Islet precursor cell (in vitro differentiated cells): ENCODE results near the gene ARHGAP12.
"Not testable (repeated sequence)": the region's sequence is repeated elsewhere in the genome, so short reads cannot be mapped to it uniquely, and the experiment has no call there.

Experiments
- DNase-seq: peaks from one replicate; pipeline ENCODE4 v3.0.0-alpha.2; 2018

The ARHGAP12 gene

DNA sequence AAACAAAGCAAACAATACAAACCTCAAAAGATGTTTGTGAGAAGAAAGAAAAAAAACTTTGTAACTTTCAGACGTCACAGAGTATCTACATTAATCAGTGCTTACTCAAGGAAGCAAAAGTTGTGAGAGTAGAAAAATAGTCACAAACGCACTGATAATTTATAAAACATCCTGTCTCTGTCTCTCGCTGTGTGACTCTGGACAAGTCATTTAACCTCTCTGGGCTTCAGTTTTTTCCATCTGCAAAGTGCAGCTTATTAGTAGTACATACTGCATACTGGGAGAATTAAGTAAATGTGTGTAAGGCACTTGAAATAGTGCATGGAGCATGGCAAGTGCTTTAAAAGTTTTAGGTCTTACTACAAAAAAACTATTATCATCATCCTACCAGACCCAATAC lies 3.8 kb downstream of the ARHGAP12 start:
- DNase-seq, result no peak

DNA sequence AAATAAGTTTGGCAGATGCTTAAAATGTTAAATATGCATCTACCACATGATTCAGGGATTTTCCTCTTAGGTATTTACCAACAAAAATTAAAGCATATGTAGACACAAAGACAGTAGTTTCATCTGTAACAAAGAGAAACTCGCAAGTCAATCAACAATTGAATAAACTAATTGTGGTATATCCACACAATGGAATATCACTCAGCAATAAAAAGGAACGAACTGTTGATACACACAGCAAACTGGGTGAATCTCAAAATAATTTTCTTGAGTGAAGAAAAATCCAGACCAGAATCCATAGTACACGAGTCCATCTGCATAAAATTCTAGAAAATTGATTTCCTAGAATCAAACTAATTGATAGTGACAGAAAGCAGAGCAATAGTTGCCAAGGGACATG lies 5.2 kb downstream of the ARHGAP12 start:
- DNase-seq, result no peak

DNA sequence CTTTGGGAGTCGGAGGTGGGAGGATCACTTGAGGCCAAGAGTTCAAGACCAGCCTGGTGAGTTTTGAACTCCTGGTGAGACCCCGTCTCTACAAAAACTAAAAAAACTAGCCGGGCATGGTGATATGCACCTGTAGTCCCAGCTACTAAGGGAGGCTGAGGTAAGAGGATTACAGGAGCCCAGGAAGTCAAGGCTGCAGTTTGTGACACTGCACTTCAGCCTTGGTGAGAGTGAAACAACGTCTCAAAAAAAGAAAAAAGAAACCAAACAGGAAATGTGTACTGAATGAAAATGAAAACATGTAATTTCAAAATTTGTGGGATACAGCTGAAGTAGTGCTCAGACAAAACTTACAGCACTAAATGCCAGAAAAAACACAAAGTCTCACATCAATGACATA lies 7.6 kb downstream of the ARHGAP12 start:
- DNase-seq, result no peak

DNA sequence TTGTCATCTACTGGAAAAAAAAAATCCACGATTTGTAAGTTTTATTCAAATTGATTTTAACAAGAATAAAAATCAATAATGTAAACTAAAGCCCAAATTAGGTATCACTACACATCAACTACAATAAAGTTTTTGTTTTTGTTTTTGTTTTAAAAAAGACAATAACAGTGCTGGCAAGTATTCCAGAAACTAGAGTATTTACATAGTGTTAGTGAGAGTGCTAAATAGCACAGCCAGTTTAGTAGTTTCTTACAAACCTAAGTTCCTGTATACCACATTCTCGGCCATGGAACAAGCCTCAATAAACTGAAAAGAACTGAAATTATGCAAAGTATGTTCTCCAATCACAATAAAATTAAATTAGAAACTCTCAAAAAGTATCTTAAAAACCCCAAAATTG lies 8.1 kb downstream of the ARHGAP12 start:
- DNase-seq, result no peak

DNA sequence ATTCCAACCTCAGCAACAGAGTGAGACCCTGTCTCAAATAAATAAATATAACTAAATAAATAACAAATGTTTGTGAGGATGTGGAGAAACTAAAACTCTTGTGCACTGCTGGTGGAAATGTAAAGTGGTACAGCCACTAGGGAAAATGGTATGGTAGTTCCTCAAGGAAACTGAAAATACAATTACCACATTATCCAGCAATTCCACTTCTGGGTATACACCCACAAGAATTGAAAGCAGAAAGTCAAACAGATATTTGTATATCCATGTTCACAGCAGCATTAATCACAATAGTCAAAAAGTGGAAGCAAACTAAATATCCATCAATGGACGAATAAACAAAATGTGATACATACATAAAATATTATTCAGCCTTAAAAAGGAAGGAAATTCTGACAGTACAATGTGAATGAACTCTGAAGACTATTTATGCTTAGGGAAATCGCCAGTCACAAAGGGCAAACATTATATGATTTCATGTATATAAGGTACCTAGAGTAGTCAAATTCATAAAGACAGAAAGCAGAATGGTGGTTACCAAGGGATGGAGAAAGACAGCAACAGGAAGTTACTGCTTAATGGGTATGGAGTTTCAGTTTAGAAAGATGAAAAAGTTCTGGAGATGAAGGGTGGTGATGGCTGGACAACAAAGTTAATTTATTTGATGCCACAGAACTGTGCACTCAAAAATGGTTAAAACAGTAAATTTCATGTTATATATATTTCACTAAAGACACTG lies 9.8 kb downstream of the ARHGAP12 start:
- DNase-seq, result no peak

DNA sequence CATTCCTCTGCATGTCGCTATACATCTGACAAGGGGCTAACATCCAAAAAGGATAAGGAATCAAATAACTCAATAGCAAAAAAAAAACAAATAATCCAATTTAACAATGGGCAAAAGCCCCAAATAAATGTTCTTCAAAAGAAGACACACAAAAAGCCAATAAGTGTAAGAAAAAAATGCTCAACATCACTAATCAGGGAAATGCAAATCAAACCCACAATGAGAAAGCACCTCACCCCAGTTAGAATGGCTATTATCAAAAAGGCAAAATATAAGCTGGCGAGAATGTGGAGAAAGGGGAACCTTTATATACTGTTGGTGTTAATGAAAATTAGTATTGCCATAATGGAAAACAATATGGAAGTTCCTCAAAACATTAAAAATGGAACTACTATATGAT lies 14.3 kb downstream of the ARHGAP12 start:
- DNase-seq, result no peak

DNA sequence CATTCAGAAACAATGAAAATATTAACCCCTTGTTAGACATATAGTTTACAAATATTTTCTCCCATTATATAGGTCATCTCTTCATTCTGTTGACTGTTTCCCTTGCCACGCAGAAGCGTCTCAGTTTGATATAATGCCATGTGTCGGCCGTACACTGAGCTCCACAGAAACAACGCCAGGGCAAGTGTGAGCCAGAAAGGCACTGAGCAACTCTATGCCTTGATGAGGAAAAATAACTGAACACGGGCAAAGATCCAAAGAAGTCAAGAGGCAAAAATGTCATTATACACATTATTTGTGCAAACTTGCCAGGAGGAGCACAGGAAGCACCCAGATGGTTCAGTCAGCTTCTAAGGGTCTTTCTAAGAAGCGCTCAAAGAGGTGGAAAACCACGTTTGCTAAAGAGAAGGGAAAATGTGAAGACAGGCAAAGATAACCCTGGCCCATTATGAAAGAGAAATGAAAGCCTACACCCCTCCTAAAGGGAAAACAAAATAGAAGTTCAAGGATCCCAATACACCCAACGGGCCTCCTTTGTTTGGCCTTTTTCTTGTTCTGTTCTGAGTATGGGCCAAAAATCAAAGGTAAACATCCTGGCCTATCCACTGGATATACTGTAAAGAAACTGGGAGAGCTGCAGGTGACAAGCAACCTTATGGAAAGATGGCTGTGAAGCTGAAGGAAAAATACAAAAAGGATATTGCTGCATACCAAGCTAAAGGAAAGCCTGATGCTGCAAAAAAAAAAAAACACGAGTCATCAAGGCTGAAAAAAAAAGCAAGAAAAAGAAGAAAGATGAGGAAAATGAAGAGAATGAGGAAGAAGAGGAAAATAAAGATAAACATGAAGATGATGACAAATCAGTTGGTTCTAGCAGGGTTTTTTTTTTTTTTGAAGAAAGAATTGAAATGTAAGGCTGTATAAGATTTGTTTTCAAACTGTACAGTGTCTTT lies 15.5 kb downstream of the ARHGAP12 start:
- no peak for DNase-seq

DNA sequence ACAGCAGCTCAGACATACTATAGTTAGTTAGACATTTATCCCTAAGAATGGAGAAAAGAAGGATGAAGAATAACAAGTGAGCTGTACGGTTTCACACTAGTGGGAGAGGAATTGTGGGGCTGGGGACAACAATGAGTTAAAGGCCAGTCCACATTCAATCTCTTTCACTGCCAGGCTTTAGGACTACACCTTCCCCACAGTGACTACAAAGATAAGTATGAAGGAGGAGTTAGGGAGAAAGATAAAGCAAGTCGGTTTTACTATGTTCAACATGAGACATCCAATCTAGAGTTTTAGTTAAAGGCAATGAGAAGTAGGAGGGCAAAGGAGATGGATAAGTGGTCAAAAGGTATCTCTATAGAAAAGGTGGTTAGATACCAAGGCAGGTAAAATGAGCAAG lies 16.3 kb downstream of the ARHGAP12 start:
- DNase-seq, result no peak

DNA sequence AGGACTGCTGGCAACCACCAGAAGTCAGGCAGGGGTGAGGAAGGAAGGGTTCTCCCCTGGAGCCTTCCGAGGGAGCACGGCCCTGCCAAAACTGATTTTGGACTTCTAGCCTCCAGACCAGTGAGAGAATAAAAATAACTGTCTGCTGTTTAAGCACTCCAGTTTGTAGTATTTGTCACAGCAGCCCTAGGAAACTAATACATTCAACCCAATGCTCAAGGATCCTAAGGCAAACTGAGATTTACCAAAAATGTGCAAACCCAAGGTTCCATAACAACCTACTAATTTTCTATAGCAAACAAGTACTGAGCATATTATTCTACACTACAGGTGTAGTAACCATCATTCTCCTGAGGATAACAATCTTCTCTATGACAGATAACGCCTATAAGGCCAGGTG lies 18.6 kb downstream of the ARHGAP12 start:
- DNase-seq, result no peak

DNA sequence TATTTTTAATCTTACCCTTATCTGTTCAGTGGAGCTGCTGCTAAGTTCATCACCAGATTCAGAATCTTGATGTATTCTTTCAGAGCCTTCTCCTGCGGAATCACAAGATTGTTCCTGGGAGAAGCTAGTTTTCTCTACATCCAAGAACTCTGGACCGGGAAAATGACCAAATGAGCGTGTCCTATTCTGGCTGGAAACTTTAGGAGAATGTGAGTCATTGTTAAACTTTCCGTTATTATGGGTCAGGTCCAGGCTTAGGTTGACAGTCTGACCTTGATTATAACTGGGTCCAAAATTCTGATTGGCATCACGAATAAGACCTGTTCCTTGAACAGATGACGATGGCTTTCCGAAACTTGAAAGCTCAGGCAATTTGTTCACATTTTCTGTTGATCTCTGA lies 20.5 kb downstream of the ARHGAP12 start:
- DNase-seq, result no peak

DNA sequence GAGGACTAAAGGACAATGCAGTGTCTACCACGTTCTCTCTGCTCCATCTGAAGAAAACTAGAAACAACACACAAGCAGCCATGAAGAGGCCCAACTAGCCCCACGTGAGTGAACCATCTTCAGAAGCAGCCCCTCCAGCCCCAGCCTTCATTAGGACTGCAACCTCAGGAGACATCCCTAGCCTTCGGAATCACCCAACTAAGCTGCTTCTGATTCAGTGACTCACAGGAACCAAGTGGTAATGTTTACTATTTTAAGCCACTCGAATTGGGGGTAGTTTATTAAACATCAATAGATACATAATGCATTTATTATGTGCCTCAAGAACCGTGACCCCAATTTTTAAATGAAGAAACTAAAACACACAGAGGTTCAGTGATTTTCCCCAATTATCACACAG lies 22.6 kb downstream of the ARHGAP12 start:
- DNase-seq, result no peak

DNA sequence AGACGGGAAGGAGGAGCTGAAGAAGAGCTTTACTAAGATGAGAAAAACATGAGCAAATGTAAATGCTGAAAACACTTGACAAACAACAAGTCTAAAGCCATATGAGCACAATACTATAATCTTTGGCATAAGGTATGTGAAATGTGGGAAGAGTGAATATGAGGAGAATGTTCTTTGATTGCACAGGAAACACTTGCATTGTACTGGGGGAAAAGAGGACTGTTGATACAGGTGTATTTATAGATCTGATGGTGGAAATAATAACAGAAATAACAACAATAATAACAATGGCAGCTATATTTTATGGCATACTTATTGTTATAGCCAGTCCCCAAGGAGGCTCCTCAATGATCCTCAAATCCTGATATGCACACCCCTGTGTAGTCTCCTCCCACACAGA lies 23.0 kb downstream of the ARHGAP12 start:
- no peak for DNase-seq

DNA sequence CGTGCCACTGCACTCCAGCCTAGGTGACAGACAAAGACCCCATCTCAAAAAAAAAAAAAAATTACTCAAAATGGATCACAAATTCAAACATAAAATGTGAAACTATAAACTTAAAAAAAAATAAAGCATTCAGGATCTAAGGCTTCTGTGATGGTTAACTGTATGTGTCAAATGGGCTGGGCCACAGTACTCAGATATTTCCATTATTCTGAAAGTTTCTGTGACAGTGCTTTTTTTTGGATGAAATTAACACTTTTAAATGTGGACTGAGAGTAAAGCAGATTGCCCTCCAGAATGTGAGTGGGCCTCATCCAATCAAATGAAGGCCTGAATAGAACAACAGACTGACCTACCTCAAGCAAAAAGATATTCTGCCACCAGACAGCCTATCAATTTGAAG lies 26.0 kb downstream of the ARHGAP12 start:
- DNase-seq, result no peak

DNA sequence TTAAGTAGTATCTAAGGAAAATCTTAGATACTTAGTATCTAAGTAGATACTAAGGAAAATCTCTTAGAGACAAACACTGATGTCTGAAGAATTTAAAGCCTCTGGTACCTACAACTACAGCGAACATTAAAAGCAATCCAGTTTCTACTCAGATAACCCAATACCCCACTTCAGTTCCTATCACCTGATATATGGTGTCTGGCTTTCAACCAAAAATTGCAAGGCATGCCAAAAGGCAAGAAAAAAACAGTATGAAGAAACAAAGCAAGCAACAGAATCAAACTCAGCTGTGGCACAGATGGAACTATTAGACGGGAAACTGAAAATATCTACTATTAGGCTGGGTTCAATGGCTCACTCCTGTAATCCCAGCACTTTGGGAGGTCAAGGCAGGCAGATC lies 31.1 kb downstream of the ARHGAP12 start:
- DNase-seq, result no peak

DNA sequence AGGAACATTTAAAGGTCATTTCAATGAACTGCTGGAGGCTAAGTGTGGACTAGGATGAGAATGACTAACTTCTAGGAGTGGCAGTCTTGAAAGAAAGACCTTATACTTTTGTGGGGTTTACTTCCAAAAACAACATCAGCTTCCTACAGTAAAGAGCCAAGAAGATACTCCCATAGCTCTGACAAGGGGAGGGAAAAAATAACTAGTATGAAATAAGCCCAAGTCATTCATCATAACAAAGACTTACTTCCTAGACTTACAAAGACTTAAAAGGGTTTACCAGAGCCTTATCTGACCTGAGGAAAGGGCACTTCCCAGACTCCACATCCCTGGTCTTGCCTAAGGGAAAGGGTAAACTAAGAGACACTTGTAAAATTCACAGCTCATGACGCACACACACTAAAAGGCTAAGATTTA lies 31.7 kb downstream of the ARHGAP12 start:
- peak; percentile 75 for DNase-seq

DNA sequence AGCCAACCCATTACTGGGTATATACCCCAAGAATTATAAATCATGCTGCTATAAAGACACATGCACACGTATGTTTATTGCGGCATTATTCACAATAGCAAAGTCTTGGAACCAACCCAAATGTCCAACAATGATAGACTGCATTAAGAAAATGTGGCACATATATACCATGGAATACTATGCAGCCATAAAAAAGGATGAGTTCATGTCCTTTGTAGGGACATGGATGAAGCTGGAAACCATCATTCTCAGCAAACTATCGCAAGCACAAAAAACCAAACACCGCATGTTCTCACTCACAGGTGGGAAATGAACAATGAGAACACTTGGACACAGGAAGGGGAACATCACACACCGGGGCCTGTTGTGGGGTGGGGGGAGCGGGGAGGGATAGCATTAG lies 32.9 kb downstream of the ARHGAP12 start:
- DNase-seq, result not testable (repeated sequence)

DNA sequence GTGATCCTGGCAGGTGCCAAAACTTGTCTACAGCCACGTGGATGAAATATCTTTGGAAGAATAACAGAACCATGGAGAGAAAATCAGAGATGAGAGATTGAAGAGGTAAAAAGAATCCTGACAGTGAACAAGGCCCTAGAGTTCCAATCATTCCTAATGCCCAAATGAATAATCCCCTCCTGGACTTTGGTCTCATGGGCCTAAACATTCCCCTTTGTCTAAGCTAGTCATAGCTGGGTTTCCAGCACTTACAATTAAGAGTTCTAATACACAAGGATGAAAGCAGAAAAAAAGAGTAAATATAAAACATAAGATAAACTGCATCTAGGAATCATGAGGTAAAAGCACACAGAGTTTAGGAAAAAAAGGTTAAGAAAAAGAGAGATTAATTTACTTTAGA lies 40.2 kb downstream of the ARHGAP12 start:
- DNase-seq, result no peak

DNA sequence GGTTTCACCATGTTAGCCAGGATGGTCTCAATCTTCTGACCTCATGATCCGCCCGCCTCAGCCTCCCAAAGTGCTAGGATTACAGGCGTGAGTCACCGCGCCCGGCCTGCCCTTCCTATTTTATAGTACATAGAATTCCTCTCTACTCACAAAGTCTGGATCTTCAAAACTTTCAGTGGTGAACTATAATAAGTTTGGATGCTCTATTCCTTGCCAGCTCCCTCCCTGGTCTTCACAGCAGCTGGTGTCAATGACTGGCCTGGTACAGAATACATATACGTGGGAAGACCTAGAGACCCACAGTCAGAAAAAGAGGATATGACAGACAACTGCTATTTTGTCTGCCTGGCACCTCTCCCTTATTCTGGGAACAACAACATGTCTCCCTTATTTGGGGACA lies 40.8 kb downstream of the ARHGAP12 start:
- DNase-seq, result no peak

DNA sequence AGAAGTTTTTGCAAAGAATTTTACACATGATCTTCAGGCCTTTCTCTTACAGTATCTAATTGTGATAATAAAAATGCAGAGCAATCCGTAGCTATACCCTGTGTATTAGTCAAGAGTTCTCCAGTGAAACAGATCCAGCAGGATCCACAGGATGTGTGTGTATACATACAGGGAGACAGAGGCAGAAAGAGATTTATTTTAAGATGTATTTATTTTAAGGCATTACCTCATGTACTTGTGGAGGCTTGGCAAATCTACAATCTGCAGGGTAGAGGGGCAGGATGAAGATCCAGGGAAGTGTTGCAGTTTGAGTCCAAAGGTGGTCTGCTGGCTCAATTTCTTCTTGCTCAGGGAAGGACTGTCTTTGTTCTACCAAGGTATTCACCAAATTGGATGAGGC lies 41.7 kb downstream of the ARHGAP12 start:
- DNase-seq, result no peak

DNA sequence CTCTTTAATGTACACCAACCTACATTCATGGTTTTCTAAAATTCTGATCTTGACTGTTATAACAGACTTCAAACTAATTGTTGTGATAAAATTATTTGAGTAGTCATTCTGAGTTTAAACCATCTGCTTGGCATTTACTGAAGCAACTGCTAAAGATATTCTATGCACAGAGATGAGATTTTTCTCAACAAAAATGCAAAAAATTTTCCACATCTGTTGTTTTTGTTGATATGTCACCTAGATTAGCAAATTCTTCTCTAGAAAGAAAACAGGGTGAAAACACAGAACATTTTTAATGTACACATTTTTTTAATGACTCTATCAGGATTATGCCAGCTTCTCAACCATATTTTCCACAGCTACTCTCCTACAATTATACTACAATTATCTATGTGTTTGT lies 42.7 kb downstream of the ARHGAP12 start:
- DNase-seq, result no peak

DNA sequence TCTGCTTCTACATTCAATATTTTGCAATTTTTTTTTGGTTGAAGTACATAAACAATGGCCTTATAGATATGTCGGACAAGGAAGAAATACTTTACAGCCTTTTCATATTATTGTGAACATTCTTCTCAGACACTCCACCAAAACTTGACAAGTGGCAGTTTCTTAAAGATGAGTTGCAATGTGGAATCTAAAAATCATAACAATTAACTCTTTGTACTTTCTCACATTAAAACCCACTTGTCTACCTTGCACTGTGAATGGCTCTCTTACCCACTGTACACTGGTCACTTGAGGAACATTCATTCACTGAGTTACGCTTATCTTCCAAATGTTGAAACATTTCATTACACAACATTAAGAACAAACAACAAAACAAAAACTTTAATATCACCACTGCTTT lies 44.2 kb downstream of the ARHGAP12 start:
- DNase-seq, result no peak

DNA sequence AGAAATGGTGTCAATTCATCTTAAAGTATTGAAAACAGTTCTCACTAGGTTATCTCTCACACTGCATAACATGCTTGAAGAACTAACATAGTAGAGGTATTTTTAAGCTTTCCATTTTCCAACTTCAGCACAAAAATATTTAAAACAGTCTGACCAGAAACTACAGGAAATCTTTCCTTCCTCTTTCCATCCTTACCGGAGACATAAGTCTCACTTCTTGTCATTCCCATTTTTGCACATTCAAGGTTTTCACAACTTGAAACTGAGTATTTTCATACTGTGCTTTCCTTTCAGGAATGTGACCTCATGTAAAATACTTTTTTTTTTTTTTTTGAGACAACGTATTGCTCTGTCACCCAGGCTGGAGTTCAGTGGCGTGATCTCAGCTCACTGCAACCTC lies 45.2 kb downstream of the ARHGAP12 start:
- no peak for DNase-seq

DNA sequence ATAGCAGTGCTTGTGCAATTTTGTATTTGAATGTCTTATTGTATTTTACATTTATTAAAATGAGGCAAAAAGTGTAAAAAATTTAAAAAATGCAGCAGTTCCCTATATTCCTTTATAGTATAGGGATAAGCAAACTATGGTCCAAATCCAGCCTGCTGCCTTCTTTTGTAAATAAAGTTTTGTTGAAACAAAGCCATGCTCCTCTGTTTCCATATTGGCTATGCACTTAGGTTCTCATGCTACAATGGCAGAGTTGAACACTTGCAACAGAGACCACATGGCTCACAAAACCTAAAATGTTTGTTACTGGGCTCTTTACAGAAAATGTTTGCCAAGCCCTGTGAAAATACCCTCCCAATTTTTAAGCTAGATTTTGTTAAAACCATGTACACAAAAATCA lies 50.1 kb downstream of the ARHGAP12 start:
- no peak for DNase-seq

DNA sequence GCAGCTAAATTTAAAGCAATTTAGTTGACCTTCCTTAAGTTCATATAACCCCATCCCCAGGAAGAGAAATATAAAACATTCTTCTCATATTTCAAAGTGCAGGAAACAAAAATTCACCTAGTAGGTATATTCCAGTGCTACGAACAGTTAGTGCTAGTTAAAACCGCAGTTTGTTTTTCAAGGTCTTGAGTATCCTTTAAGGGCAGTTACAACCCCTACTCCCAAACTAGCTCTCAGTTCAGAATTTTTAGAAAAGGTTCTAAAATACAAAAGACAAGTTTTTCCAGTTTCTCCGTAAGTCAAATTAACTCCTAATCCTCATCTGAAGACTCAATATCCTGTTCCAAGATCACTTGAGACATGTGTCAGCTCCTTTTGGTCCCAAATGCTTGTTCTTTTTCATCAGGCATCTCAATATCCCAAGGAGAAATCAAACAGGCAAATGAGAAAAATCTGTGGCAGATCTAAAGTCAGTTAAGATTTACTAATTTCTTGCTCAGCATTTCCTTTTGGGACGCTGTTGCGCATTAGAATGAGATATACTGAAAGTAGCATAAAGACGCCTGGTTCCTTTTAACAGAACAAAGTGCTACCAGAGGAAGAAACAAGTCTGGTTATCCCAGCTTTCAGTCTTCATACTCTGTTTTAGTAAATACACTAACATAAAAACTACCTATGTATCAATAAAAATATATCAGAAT lies 51.8 kb downstream of the ARHGAP12 start:
- no peak for DNase-seq
